ENCODE results near the gene CLEC4D.
"Not testable (repeated sequence)": the region's sequence is repeated elsewhere in the genome, so short reads cannot be mapped to it uniquely, and the experiment has no call there.

Gene CLEC4D

DNA sequence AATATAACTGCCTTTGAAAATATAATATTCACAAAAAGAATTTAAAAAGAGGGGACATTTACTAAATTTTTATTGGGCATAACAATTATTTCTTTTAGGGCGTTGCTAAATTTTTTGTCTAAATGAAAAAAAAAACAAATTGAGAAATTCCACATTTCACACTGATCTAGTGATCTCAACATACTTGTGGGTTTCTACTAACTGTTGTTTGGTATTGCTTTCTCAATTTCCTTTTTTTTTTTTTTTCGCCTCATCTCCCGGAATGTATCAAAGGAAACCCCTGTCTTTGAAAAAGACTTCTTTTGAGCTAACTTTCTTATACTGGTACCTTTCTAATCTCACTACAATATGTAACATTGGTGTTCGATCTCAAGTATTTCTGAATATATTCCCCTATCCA, at the start of gene CLEC4D:
Gene CLEC4D (plus strand): TSS at position 248 of the 400 bp plus-strand sequence. CDS start 230 bp downstream, outside the sequence.
- DNase-seq: no peak

- DNase-seq: no peak
Observed at GRCh38 chr12:8465301-8465996, 47.9 kb upstream of the CLEC4D start.

- DNase-seq: no peak
Observed at GRCh38 chr12:8466241-8466640, 47.1 kb upstream of the CLEC4D start.

DNA sequence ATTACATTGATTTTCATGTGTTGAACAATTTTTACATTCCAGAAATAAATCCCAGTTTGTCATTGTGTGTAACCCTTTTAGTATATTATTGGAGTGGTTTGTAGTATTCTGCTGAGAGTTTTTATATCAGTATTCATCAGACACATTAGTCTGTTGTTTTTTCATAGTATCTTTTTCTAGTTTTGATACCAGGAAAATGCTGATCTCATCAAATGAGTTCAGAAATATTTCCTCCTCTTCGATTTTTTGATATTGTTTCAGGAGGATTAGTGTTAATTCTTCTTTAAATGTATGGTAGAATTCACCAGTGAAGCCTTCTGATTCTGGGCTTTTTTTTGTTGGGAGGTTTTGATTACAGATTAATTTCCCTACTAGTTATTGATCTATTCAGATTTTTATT, 42.2 kb upstream of the CLEC4D start:
- DNase-seq: no peak

DNA sequence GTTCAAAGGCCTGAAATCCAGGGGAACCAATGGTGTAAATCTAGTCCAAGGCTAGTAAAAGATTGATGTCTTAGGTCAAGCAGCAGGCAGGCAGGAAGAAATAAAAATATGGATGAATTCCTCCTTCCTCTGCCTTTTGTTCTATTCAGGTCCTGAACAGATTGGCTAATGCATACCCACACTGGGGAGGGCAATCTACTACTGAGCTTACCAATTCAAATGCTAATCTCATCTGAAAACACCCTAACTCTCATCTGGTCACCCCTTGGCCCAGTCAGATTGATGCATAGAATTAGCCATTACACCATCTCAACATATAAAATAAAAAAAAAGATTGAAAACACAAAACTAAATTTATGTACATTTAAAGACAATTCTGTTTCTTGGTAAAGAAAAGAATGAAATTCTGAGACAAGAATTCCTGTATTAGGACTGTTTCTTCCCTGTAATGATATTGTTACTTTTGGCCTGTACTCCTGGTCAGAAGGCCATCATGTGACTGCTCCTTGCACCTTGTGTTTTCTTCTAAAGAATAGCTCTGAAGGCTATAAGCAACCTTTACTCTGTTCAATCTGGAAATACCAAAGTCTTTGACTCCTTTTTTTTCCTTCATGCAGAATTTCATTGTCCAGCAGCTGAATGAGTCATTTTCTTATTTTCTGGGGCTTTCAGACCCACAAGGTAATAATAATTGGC, 37.6 kb upstream of the CLEC4D start:
- no peak for DNase-seq

DNA sequence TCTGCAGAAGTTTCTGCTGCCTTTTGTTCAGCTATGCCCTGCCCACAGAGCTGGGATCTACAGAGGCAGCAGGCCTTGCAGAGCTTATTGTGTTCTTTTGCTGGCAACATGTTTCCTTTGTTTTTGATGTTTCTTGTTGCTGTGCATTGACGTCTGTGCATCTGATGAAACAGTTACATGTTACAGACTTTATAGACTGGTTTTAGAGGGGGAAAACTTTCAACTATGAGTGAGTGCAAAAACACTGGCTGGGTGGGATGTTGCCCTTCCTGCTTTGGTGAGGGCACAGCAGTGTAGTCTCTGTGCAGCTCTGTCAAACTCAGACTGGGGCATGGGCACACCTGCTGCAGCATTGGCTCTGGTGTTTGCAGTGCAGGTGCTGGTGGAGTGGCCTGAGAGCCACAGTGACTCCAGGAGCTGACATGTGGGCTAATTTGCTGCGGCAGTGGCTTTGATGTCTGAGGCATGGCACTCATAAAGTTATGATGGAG, 30.7 kb upstream of the CLEC4D start:
- no peak for DNase-seq

GRCh38 chr12:8483079-8483478, 30.2 kb upstream of the CLEC4D start:
- DNase-seq: no peak

DNA sequence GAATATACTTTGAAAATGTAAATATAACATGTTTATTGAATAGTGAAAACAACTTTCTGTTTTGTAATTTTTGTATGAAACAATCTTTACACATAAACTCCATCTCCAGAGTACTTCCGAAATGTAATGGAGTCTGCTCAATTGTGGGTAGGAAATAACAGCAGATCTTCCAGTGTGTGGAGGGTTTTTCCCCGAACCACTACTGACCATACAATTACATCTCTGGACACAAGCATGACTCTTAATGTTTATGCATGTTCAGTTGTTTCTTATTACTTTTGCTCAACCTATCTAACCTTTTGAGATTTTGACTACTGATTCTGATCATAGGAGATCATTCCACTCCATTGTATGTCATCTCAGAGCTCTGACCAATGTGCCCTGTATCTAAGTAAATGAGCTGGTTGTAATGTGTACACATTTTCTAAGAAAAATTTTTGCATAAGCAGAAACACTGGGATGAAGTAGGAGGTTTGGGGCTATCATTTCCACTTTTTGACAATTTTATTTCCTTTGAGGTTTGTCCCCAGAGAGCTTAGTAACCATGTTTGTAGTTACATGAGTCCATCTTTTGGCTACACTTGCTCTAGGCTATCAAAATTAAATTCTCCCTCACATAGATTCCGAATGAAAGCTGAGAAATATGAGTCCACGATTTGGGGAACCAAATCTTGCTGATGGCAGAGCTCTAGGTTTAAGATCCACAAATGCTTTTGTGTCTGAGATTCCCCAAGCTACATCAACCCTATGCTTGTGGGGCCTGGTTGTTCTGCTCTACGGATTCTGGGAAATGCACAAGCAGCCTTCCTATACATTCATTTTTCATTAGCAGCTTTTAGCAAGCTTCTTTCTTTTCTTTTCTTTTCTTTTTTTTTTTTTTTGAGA, 21.4 kb upstream of the CLEC4D start:
- DNase-seq: no peak

- peak; percentile 90 for DNase-seq
Observed at GRCh38 chr12:8493084-8493483, 20.2 kb upstream of the CLEC4D start.

GRCh38 chr12:8495671-8496070, 17.6 kb upstream of the CLEC4D start:
- not testable (repeated sequence) for DNase-seq

DNA sequence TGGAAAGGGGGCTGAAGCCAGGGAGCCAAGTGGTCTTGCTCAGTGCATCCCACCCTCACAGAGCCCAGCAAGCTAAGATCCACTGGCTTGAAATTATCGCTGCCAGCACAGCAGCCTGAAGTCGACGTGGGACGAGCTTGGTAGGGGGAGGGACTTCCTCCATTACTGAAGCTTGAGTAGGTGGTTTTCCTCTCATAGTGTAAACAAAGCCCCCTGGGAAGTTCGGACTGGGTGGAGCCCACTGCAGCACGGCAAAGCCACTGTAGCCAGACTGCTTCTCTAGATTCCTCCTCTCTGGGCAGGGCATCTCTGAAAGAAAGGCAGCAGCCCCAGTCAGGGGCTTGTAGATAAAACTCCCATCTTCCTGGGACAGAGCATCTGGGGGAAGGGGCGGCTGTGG, 17.2 kb upstream of the CLEC4D start:
- DNase-seq: not testable (repeated sequence)

GRCh38 chr12:8499616-8500015, 13.7 kb upstream of the CLEC4D start:
- no peak for DNase-seq

GRCh38 chr12:8501720-8502119, 11.6 kb upstream of the CLEC4D start:
- DNase-seq: peak; percentile 60 to 63

DNA sequence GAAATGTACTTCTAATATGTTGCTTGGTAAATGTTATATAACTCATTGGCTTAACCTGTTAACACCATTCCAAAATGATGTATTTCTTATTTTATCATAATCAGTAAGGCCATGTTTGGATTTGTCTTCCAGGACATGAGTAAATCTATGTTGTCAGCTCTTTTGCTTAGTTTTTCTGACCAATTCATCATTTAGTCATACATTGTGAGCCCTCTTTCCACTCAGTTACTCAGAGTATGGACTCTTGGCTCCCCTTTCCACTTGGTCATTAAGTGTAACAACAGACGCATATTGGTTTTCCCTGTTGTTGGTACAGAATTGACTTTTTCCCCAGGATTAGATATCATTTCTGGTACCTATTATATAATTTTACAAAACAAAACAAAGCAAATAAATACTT, 9.0 kb upstream of the CLEC4D start:
- no peak for DNase-seq

DNA sequence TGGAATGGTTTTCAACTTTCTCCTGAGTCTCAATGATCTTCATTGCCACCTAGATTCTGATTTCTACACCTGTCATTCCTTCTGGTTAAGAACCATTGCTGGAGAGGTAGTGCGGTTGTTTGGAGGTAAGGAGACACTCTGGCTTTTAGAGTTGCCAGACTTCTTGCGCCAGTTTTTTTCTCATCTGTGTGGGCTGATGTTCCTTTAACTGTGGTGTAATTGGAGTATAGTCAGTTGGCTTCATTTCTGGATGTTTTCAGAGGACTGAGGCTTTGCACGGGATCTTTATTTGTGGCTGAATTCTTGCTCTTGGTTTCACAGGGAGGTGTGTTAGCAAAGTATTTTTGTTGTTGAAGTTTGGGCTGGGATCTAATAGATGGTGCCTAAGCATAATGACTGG, 5.7 kb upstream of the CLEC4D start:
- DNase-seq: no peak

DNA sequence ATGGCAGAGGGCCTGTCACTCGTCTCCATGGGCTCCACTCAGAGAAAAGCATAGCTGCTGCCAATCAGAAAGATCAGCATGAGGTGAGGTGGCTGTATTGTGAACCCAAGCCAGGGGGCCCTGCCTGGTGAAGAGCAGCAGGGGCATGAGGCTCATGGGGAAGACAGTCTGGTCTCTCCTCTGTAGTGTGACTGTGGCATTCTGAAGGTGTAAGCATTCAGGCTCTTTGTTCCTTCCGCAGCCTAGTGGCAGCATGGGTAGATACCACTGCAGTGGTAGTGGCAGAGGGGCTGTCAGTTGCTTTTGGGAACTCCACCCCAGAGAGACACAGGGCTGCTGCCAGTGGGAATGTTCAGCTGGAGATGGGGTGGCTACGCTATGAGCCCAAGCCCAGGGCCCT, 5.1 kb upstream of the CLEC4D start:
- no peak for DNase-seq

DNA sequence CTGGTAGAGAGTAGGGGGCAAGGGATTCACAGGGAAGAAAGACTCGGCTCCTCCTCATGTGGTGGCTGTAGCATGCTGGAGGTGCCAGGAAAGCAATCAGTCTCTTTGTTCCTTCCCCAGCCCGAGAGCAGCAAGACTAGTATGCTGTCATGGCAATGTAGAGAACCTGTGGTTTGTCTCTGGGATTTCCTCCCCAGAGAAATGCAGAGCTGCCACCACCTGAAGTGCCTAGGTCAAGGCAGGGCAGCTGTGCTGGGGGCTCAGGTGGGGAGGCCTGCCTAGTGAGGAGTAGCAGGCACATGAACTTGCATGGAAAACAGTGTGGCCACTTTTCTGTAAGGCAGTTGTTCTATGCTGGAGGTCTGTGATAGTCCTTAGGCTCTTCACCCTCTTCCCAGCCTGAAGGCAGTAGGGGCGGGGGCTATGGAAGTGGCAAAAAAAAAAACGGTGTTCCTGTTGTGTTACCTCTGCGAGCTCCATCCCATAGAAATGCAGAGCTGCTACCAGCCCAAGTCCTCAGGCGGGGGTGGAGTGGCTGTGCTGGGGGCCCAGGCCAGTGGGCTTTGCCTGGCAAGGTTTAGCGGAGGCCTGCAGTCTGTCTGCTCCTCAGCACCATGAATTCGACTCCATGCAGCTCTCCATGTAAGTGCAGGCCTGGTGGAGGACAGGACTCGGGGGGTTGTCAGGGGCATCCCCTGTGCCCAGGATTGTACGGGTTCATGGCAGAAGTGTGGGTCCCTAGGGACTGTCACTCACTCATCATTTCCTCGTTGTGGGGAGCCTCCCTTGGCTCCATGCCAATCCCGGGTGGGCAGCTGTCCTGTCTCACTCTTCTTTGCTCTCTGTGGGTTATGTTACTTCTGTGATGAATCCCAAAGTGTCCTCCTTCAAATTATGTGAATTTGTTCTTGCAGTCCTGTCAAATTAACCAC, 4.1 kb upstream of the CLEC4D start:
- no peak for DNase-seq

GRCh38 chr12:8517971-8518370, 4.7 kb downstream of the CLEC4D start:
- no peak for DNase-seq

GRCh38 chr12:8519171-8519570, 5.9 kb downstream of the CLEC4D start:
- DNase-seq: peak; percentile 17 to 35

DNA sequence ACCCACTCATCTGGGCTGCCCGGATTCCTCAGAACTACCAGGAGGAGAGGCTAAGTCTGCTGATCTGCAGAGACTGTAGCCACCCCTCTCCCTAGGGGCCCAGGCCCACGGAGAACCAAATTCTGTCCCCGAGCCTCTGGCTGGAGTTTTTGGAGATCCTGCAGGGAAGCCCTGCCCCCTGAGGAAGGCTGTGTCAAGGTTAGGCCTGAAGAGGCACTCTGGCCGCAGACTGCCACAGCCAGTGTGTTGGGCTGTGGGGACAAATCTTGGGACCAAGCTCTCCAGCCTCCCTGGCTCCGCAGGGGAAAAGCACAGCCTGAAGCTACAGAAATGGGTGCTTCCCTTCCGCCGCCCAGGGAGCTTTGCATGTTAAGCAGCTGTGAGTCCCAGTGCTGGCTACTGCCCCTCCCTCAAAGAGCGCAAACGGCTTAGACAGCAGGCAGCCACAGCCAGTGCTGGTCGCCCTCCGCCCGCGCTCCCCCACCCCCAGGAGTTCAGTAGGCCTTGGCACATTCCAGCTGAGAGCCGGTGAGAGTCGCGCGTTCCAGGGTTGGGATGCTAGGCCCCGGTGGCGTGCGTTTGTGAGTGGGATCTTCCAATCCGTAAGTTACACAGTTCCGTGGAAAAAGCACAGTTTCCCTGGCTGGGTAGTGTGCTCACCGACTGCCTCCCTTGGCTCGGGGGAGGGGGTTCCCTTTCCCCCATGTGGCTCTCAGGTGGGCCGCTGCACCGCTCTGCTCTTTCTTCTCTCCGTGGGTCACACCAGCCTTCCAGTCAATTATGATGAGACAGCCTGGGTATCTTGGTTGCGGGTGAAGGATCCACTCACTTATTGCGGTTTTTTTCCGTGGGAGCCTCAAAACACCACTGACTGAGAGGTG, 14.2 kb downstream of the CLEC4D start:
- no peak for DNase-seq

DNA sequence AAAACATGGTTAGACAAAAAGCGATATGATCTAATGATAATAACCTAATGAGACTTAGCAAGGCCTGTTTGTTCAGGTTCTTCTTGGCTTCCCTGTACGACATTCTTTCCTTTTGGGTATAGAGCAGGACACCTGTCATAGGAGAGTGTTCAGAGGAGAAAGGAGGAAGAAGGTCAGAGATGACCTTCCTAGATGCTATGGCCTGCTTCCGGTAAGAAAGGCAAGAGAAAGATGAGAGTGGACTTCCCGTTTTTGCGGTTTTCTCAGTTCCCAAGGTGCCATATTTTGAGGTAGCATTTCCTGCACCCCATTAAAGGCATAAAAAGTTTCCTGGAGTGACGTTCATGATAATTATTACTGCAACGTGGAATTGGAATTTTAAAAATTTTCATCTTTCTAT, 18.7 kb downstream of the CLEC4D start:
- DNase-seq: no peak
